PFSK-1 (cell line): ENCODE data around the gene NRROS.

Experiments
- FOXP2 ChIP-seq: optimal IDR thresholded peaks from 2 replicates; pipeline ENCODE3; 2011; ENCODE audit warnings: borderline replicate concordance, control low read depth, inconsistent platforms; ENCODE audit not compliant: insufficient read depth; ENCODE audit errors: extremely low read length, extremely low read depth
- POLR2AphosphoS5 ChIP-seq: IDR thresholded peaks from 2 replicates; pipeline ENCODE4 v1.6.1; 2012; ENCODE audit warnings: low read depth, mild to moderate bottlenecking, control low read depth, low read length, moderate library complexity
- REST ChIP-seq, 2 experiments: IDR thresholded peaks; 2 replicates each; pipeline versions ENCODE4 v1.6.1 to v1.8.0; 2011 to 2012; ENCODE audit warnings: low read depth in 2 of 2, low read length in 2 of 2, control low read depth in 1 of 2, inconsistent platforms in 1 of 2, mild to moderate bottlenecking in 1 of 2, moderate library complexity in 1 of 2; ENCODE audit not compliant: insufficient read depth in 1 of 2
- SIN3A ChIP-seq: IDR thresholded peaks from 2 replicates; pipeline ENCODE4 v1.6.1; 2012; ENCODE audit warnings: mild to moderate bottlenecking, low read length, moderate library complexity, borderline replicate concordance; ENCODE audit not compliant: insufficient read depth
- TAF1 ChIP-seq: IDR thresholded peaks from 2 replicates; pipeline ENCODE4 v1.6.1; 2012; ENCODE audit warnings: low read length, control low read depth, borderline replicate concordance; ENCODE audit not compliant: insufficient read depth

The NRROS gene

GRCh38 chr3:196621611-196622010 lies 17.9 kb upstream of the NRROS start:
- TF ChIP-seq FOXP2 (no peak), POLR2AphosphoS5 (no peak), REST (IDR thresholded peaks at IDR 0.05; ENCODE audit: insufficient read depth in 1 of 2, low read depth in 2 of 2, low read length in 2 of 2) (no peak), SIN3A (no peak)

DNA sequence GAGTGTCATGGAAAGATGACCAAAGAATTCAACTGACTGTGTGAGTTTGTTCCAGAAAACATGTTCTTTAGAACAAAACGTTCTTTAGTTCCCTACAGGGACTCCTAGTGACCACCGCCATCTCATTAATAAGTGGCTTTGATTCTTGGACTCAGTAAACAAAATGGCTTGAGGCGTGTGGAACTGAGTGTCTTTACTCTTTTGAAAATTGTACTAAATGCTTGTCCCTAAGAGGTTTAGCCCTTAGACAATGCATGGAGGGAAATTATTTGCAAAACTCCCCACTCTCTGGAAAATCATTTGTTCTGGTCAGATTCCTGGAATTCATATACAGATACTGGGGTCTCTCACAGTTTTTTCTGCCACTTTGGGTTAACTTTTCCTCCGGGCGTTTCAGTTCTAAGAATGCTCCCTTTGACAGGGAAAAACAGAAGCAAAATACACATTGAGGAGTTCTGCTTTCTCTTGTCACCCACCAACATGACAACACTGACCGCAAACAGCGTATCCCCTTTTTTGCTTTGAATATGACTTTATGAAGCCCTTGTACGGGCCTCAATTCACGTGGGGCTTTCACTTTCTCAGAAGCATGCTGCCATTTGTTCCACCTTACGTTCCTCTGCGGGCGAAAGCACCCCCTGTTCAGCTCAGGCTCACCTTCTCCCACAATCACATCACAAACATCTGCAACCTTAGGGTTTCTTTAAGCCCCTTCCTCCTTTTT lies 15.3 kb upstream of the NRROS start:
- TF ChIP-seq POLR2AphosphoS5 (no peak), SIN3A (no peak), TAF1 (no peak), FOXP2 (no peak), REST (IDR thresholded peaks at IDR 0.05; ENCODE audit: insufficient read depth in 1 of 2, low read depth in 2 of 2, low read length in 2 of 2) (no peak)

GRCh38 chr3:196624907-196625306 lies 14.6 kb upstream of the NRROS start:
- TF ChIP-seq SIN3A (no peak), REST (IDR thresholded peaks at IDR 0.05; ENCODE audit: insufficient read depth in 1 of 2, low read depth in 2 of 2, low read length in 2 of 2) (no peak), TAF1 (no peak), POLR2AphosphoS5 (no peak)

DNA sequence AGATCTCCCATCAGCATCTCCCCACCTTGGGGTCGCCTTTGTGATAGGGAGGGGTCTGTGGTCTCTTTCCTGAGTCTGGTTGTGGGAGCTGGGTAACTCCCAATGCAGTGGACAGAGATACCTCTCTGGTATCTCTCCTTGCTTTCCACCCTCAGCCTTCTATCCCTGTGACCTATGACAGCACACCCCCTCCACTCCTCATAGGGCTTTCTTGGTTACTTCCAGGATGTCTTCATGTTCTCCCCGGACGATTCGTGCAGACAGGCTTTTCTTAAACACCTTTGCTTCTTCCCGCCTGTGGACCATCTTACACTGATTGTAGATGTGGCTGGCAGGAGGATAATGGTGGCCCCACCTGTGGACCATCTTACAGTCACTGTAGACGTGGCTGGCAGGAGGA lies 14.2 kb upstream of the NRROS start:
- no peak for TF ChIP-seq REST (IDR thresholded peaks at IDR 0.05; ENCODE audit: insufficient read depth in 1 of 2, low read depth in 2 of 2, low read length in 2 of 2)
- no peak for TF ChIP-seq TAF1
- no peak for TF ChIP-seq SIN3A
- TF ChIP-seq FOXP2: no peak
- TF ChIP-seq POLR2AphosphoS5: no peak

GRCh38 chr3:196627918-196628231 lies 11.6 kb upstream of the NRROS start:
- TF ChIP-seq POLR2AphosphoS5 (no peak), REST (IDR thresholded peaks at IDR 0.05; ENCODE audit: insufficient read depth in 1 of 2, low read depth in 2 of 2, low read length in 2 of 2) (no peak), FOXP2 (no peak), SIN3A (no peak), TAF1 (no peak)
